KBM-7 (cell line): ENCODE measurements around the gene C7orf57.
"Not testable (repeated sequence)": the region's sequence is repeated elsewhere in the genome, so short reads cannot be mapped to it uniquely, and the experiment has no call there.

Experiments
- DNase-seq: peaks from one replicate; pipeline ENCODE4 v3.0.0-alpha.2; 2015
- in situ Hi-C: fragments of 300-500 bp; cut with MboI; formaldehyde crosslinking; loops from 2 replicates; pipeline ENCODE4 v1.14.3; 2020; ENCODE audit warnings: low sequenced_read_pairs, low pct_unique_long_range_greater_than_20kb, mixed read lengths

C7orf57 gene

DNA sequence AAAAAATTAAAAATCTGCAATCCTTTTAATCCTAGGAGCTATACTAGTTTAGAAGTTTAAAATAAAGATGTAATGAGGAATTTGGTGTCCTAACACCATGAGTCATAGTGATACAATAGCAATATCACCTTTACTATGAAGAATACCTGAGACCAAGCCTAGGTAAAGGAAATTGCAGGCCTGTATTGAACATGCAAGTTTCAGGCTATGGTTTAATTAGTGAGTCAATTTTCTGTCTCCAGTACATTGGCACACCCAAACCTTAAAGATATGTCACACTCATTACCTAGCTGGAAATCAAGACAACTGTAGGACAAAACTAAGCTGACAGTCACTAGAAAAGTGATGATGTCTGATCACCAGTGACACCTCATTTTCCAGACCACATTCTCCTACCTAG lies 47.0 kb downstream of the C7orf57 start:
- in situ Hi-C loops, DNase-seq: not testable (repeated sequence)

DNA sequence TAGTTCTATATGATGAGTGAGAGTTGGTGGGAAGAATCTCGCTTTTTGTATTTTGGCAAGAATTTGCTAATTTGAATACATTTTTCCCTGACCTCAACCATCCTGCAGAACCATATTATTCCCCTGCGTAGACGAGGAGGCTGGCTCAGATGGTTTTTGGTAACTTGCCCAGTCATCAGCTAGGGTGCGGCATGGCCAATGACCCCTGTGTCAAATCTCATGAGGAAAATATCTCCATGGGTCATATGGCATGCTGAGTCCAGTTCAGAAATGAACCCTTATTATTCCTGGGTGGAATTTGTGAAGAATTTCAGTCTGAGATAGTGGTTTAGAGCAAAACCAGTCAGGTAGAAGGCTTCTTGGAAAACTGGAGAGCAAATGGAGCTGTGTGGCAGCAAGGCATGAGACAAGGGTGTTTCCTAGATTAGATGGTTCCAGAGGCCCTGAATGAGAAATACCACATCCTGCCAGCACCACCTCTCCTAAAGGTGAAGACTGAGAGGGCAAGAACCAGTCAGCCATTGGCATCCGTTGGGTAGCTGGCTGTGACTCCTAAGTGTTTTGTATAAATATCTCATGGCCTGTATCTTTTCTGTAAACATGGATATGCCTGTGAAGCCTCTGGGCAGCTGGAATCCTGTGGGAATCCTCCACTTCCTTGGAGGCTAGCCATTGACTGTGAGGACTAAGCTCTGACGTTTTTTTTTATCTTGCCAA lies 47.9 kb downstream of the C7orf57 start:
- DNase-seq, result no peak
- in situ Hi-C loops, result no loop called here

DNA sequence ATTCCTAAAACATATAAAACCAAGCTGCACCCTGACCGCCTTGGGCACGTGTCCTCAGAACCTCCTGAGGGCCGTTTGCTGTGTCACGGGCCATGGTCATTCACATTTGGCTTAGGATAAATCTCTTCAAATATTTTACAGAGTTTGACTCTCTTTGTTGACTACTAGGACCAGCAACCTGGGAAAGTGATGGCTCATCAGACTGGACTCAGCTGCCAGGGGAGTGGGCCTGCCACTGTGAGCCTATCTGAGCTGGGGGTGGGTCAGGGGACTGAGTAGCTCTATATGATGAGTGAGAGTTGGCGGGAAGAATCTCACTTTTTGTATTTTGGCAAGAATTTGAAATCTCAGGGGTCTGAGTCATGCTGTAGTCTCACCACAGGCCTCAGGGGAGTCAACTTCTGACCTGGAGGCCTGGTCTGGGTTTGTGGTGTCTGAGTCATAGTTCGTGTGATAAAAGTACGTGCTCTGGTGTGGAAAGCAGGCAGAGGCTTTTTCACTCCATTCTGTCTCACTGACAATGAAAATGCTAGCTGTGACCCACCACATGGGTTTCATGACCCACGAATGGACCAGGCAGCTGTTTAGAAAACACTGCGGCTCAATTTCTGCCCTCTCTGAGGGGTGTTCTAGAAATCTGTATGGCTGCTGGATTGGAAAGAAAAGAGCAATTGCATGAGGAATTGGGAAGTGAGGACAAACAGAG lies 49.5 kb downstream of the C7orf57 start:
- in situ Hi-C loops, result no loop called here
- peak; percentile 81 for DNase-seq

DNA sequence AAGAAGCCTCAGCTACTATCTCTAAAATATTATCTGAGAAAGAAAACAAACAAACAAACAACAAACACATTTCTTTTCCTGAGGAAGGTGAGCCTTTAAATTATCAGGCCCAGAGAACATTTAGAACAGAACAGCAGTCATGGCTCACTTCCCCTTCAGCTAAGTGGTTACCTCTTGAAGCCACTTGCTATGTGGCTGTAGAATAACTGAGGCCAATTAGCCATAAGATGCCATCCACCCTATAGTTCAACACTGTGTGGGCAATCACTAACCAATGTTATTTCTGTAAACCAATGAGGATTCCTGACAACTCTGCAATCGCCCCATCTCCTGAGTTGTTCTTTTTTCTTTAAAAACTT lies 50.1 kb downstream of the C7orf57 start:
- in situ Hi-C loops, result no loop called here
- DNase-seq, result no peak

DNA sequence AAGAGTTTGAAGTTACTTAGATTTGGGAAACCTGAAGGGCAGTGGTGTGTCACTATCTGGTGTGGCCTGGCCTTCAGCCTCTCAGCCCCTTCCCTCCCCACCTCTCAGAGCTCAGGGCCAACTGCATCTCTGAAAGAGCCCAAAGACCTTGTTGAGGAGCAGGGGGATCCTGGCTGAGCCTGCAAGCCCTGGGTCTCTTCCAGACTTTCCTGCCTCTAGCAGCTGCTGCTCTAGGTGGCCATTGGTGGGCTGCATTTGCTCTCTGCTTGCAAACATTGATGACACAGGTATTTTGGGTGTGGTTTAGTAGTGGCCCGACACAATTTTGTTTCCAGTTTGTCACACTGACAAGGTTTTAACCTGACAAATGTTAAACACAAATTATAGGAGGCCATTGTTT lies 50.6 kb downstream of the C7orf57 start:
- DNase-seq, result no peak
- in situ Hi-C loops, result no loop called here

DNA sequence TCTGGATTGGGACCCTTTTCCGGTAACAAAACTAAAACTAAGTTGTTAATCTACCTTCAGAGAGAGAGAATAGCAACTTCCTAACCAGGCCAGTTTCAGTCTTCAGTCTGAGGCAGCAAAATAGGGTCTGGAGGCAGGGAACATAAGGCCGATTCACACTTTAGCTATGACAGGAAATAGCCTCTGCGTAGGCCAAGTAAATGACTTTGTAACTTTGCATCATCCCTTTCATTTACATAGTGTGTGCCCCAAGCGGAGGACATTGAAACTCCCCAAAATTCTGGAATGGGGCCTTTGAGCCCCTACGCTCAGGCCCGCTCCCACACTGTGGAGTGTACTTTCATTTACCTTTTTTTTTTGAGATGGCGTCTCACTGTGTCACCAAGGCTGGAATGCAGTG lies 52.0 kb downstream of the C7orf57 start:
- in situ Hi-C loops, result no loop called here
- no peak for DNase-seq

DNA sequence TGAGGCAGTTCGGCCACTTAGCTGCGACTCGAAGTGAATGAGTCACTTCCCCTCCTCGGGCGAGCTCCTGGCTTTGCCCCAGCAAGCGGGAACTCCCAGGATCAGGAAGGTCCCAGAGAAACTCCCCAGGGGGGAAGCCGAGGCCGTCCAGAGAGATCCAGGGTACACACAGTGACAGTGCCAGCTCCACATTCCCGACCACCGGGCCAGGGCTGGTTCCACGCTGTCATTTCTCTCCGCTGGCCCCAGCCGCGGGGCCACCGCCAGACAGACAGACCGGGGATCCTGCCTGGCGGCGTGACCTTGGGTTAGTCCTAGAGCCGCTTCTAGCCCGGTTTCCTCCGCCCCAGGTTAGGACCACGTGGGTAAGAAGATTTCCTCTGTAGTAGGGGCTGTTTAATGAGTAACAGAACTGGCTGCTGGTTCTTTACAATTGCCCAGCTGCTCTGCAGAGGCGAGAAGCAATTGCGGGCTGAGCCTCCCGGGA lies 53.3 kb downstream of the C7orf57 start:
- in situ Hi-C loops, result no loop called here

DNA sequence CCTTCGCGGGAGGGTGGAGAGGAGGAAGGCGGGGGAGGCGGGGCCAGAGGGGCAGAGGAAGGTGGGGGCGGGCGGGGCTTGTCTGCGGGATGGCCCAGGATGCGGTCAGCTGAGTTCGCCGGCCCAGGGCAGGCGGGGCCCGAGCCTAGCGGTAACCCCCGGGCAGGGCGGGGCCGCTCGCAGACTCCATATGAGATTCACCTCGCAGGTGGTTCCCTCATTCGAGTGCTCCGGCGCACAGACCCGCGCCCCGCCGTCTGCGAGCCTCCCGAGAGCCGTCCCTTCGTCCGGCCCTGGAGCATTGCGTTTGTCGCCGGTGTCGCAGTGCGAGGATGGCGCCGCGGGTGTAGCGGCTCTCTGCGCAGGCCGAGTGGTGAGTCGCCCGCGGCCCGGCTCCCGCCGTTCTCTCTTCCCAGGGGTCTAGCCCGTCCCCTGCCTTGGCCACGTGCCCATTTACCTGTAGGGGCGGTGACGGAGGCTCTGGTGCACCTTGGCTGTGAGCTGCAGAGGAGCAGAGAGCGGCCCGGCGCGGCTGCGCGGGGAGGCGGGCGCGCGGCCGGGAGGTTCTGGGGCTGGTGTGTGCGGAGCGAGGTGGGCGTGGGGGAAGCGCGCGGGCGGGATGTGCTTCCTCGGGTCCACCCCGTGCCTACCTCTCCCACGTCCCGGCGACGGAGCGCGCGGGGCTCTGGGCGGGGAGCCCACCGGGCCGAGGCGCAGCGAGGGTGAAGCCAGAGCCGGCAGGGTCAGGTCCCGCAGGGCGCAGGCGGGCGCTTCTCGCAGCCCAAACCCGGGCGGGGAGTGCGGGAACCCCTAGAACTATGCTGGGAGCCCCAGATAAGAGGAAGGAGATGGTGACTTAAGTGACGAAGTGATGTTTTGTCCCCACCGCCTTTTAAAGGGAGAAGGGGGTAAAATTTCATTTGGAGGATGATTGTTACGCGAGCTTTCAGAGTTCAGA lies 54.0 kb downstream of the C7orf57 start, which contains the start of gene UPP1:
TSS of gene UPP1 (plus strand) at position 220 of the 958 bp plus-strand sequence. CDS start 5,519 bp downstream, outside the sequence.
- no peak for DNase-seq
- in situ Hi-C loops, result no loop called here

More for the DNA sequence above, 53.3 kb downstream of the C7orf57 start:
- DNase-seq, result peak; percentile 86

DNA sequence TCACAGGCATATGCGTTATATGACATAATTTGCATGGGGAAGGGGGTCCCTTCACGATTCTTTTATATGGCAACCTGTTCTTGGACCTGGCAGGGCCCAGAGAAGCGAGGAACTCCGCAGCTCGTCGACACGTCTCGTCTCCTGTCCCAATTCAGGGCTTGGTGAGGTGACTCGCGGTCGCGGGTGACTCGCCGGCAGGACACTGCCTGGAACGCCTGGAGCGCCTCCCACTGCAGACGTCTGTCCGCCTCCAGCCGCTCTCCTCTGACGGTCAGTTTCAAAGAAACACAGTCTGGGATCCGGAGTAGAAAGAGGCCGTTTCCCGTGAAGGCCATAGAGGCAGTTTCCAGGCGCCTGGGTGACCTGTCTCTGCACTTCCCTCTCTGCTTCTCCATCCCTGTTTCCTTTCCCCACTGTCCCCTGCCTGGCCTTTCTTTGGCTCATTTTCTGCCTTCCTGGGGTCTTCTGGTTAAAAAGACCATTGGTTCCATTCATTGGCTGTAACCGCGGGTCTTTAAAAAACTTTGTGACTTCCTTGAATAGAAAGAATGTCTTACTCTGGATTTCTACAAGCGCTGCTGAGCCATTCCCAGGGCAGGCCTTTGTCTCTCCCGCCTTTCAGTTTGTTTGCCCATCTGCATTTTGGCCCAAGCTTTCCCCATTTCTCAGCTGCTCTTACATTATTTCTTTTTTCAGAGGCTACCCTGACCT lies 54.9 kb downstream of the C7orf57 start:
- in situ Hi-C loops, result no loop called here
- no peak for DNase-seq

DNA sequence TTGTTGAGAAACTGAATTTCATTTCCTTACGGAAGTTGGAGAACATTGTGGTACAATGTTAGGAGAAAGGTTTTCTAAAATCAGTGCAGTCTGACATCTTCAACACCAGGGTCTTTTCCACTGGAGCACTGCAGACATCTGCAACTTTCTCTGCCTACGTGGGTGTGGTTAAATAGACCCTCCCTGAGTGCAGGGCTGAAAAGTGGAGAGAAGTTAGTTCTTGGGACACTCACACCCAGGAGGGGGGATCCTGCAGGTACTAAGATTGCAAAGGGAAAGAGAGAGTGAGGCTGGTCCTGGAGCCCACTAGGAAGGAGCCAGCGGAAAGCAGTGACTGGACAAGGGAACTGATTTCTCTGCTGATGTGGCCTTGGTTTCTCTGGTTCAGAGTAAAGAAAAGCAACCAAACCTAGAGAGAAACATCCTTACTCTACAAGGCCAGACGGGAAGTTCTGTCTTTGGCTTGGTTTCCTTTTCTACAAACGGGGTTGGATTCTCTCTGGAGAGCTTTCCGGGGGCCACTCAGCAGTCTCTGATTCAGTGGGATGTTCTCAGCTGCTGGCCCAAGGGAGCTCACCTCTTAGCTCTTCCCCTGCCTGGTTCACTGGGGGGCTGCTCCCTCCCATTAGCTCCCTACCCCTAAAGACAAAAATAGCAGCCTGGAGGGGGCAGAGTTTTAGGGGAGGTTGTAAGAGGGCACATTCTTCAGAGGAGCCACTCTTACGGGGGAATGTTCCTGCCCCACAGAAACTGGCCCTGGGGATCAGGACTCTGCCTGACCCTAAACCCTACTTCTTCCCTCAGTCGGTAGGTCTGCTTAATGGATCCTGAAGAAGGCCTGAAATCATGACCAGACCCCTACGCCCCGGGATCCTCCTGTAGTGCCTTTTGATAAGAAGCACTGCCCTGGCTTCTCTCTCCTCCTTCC lies 56.4 kb downstream of the C7orf57 start:
- in situ Hi-C loops, result no loop called here
- DNase-seq, result no peak

DNA sequence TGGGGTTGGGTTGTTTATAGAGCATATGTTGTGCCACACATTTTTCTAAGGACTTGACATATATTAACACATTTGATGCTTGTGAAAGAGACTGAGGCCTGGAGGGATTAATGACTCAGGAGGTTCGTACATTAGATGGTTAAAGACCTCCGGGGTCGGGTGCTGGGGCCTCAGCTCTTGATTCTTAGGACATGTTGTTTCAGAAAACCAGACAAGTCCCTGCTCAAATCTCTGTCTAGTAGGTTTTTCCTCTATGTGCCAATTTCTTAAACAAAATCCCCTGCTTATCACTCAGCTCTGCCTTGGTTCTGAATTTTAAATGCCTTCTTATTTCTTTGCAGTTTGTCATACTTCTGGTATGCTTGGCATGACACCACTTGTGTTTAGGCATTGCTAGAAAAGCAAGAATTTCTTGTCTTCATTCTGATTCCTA lies 59.5 kb downstream of the C7orf57 start:
- DNase-seq, result no peak
- in situ Hi-C loops, result no loop called here

DNA sequence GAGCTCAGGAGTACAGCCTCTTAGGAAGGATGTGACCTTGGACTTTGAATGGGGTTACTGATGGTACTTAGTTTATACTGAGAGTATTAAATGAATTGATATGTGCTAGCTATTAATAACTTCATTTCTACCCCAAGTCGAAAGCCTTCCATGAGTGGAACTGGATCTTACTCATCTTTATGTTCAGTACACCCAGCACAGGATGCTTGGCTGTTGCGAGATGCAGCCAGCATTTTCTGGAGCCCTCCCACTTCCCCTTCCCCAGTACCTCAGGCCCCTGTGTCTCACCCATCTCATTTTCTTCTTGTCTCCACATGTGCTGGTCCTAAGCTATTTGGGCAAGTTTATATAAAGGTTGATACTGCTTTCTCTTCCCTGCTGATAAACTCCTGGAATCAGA lies 60.9 kb downstream of the C7orf57 start:
- no peak for DNase-seq
- in situ Hi-C loops, result no loop called here

DNA sequence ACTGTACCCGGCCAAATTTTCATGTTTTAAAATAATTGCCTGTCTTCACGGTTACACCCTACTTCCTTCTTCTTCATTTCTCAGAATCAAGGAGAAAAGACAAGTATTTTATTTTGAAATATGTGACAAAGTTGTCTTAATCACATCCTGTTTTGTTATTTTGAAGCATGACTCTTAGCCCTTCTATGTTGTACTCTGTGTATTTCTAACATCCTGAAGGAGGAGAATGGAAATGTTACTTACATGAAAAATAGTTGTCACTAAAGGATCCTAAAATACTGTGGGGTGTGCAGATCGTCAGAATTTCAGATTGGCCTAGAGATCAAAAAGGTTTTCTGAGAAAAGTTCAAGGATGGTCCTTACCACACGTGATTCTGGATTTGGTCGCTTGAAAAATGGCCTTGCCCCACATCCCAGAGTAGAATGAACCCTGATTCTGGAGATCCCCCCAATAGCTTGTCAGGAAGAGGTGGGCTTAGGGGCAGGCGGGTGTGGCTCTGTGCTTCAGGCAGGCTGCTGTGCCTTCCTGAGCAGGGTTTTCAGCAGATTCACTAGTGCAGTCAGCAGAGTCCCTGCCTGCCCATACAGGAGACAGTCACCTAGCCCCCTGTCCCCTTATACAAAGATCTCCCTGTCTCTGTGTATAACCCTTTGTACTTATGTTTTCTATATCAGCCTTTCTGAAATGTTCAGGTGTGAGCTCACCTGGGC lies 62.3 kb downstream of the C7orf57 start:
- DNase-seq, result peak; percentile 30
- in situ Hi-C loops, result no loop called here

DNA sequence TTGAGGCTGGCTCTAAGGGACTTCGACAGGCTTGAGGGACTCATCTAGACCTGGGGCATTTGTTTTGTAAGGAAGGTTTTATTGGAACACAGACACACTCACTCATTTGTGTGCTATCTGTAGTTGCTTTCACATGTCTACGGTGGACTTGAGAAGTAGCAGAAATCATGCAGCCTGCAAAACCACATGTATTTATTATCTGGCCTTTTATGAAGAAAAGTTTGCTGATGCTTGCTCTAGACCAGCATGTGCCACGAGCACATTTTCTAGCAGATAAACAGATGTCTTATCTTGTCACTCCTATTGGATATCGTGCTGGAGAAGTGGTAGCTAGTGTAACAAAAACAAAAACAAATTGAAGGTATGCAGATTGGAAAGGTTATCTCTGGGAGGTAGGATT lies 63.5 kb downstream of the C7orf57 start:
- DNase-seq, result no peak
- in situ Hi-C loops, result no loop called here

DNA sequence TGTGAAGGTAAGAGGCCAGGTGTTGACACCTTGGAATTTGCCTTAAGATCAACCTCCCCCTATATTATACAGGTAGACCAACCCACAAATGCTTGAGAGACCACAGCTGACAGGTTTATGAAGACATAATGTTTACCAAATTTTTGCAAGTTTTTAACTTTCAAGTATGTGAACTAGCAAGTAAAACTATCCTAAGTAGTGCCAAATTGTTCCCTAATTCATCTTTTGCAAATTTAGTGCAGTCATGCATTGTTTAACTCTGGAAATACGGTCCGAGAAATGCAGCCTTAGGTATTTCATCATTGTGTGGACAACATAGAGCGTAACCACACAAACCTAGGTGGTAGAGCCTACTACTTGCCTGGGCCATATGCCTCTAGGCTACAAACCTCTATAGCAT lies 64.4 kb downstream of the C7orf57 start:
- in situ Hi-C loops, result no loop called here
- DNase-seq, result no peak

DNA sequence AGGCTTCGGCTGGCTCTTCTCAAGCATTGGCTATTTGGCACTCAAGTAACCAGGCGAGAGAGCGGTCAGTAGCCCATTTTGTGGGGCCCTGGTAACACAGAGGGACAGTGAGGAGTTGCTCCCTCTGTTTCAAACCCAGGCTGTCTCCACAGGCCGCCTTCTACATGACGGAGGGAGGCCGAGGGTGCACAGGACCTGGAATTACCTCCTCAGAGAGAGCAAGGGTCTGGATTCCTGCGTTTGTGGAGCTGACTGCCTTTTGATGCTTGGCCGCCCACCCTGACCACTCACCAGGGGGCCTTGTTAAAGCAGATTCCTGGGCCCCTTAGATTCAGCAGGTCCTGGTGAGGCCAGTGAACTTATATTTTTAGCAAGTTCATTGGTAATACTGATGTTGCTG lies 66.0 kb downstream of the C7orf57 start:
- in situ Hi-C loops, result no loop called here
- no peak for DNase-seq

DNA sequence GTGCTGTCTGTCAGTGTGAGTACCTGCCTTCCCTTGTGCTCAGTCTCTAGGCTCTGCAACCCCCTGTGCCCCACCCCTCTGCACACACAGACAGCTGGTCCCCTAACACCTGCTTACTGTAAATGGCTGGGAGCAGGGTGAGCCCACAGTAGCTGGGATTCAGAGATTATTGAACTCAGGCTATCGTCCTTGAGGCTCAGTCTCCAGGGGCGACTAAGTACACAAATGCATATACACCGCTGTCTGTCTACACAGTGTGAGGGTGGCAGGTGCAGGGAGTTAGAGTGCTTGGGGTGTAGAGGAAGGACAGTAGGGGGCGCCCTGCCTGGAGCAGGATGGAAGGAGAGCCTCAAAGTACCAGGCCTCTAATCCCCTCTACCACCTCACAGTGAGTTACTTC lies 66.6 kb downstream of the C7orf57 start:
- no peak for DNase-seq
- in situ Hi-C loops, result no loop called here
